IPS-18c (cell line): ENCODE measurements around the gene OAF.
A peak's percentile ranks its signal among the peaks of the same experiment; 100 is the strongest.

Experiments
- H3K4me3 ChIP-seq: 2 replicates; pipeline ENCODE4 v1.7.0; 2013; ENCODE audit warnings: low read depth, mild to moderate bottlenecking, low read length, moderate library complexity; ENCODE audit not compliant: insufficient read depth
- H3K9me3 ChIP-seq: one replicate; pipeline ENCODE4 v1.6.1; 2013; ENCODE audit warnings: mild to moderate bottlenecking, low read length, moderate library complexity; ENCODE audit not compliant: control insufficient read depth, insufficient read depth

Gene OAF

DNA sequence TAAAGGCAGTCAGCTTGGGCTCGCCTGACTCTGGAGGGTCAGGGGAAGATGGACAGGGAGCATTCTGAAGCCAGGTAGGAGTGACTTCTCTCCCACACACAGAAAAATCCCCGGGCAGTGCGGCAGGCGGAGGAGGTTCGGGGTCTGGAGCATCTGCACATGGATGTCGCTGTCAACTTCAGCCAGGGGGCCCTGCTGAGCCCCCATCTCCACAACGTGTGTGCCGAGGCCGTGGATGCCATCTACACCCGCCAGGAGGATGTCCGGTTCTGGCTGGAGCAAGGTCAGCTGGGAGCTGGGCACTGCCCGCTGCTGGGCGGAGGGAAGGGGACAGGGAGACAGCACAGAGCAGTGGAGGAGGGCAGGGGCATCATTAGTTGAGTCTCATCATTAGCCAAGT lies 15.9 kb downstream of the OAF start:
- Histone ChIP-seq H3K4me3 (no peak overlapping the region), H3K9me3 (peaks cover under 1% of the 10 kb centered on the region)

DNA sequence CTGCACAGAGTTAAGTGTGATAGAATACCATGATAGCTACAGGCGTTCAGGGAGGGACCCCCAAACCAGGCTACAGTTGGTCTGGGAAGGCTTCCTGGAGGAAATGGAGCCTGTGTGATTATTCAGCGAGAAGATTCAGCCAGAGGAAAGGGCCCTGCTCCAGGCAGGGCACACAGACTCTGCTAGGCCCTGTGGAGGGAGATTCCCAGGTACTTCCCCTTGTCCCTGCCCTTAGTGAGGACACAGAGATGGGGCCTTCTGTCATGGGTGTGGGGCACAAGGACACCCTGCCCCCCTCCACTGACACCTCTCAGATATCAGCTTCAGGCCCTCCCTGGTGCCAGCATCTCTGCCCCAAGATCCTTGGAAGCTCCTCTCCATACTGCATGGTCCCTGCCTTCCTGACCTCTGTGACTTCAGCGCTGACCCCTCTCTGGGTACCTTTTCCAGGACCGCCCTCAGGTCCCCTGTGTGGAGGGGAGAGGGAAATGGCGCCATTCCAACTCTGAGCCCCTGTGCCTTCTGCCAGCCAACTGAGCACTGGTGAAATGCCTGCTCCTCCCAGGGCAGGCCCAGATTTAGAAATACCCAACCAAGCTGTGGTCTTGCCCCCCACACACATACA lies 16.5 kb downstream of the OAF start:
- no peaks in the 10 kb centered on the region for H3K9me3 ChIP-seq
- no peak overlapping the region for H3K4me3 ChIP-seq

DNA sequence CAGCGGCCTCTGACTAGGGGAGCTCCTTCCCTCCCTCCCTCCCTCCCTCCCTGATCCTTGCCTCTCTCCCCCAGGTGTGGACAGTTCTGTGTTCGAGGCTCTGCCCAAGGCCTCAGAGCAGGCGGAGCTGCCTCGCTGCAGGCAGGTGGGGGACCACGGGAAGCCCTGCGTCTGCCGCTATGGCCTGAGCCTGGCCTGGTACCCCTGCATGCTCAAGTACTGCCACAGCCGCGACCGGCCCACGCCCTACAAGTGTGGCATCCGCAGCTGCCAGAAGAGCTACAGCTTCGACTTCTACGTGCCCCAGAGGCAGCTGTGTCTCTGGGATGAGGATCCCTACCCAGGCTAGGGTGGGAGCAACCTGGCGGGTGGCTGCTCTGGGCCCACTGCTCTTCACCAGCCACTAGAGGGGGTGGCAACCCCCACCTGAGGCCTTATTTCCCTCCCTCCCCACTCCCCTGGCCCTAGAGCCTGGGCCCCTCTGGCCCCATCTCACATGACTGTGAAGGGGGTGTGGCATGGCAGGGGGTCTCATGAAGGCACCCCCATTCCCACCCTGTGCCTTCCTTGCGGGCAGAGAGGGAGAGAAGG lies 18.1 kb downstream of the OAF start:
- no peaks in the 10 kb centered on the region for H3K9me3 ChIP-seq

DNA sequence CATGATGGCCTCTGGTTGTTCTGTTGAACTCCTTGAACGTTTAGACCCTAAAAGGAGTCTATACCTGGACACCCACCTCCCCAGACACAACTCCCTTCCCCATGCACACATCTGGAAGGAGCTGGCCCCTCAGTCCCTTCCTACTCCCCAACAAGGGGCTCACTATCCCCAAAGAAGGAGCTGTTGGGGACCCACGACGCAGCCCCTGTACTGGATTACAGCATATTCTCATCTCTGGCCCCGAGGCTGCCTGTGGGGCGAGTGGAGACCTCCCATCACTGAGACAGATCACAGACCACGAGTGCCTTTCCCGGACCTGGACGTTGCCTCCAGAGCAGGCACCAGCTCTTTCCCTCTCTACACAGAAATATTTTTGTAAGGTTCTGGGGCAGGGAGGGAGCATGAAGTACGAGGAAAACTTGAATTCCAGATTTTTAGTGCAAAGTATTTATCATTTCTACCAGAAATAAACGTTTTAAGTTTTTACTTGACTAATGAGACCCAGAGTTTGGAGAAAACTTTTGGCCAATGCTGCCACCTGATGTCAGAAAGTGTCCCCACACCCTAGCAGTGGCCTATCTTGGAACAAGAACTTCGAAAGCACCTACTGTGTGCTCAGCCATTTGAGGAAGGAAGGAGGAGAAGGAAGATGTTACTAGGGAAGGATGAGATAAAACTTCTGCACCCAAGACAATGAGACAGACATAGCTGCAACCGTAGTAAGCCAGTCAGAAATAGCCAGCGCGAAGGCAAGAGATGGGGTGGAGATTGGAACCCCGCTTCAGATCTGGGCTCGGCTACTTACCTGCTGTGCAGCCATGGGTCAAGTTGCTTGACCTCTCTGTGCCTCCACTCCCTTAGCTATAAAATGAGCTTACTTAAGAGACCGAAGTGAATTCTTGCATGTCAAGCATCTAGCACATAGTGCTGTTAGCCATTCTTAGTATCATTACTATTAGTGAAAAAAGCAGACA lies 18.9 kb downstream of the OAF start:
- Histone ChIP-seq H3K4me3 (no peak overlapping the region), H3K9me3 (no peaks in the 10 kb centered on the region)

More for the DNA sequence above, 18.1 kb downstream of the OAF start:
- no peak overlapping the region for H3K4me3 ChIP-seq

DNA sequence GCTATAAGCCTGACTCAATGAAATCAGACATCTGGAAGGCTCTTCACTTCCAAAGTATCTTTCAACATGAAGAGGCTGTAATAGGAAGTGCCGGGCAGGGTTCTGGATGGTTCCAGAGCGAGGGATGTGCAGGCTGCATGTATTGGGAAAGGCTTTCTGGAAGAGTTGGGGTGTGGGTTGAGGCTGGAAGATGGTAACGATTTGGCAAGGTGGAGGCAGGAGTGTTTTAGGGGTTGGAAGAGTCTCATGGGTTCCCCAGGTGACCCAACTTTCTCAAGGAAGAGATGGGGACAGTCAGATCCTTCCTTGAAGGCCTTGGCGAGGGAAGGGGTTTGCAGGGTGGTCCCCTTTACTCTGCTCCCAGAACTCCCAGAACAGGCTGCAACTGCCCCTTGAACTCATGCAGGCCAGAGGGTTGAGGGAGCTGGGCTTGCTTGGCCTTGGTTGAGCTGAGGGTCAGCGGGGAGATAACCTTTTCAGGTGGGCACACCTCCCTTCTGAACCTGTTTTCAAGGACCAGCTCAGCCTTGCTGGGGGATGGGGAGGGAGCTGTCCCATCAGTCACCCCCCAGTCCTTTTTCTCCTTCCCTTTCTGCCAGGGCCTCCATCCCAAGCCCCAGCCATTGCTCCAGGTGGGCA lies 19.7 kb downstream of the OAF start:
- Histone ChIP-seq H3K9me3 (no peaks in the 10 kb centered on the region), H3K4me3 (no peak overlapping the region)

DNA sequence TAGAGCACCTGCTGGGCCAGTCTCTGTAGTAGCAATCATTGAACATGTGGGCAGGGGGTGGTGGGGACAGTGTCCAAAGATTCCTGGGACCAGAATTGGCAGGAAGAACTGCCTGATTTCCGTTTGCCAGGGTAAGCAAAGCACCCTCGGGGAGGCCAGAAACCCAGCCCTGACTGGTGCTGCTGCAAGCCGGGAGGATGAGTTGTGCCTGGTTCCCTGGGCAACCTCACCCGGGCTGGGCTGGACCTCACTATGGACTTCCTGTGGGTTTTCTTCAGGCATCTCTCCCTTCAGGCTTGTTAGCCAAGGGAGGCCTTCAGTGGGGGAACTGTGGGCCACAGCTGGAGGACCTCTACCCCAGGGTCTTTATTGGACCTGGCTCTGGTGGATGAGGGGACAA lies 21.1 kb downstream of the OAF start:
- no peaks in the 10 kb centered on the region for H3K9me3 ChIP-seq
- H3K4me3 ChIP-seq, result no peak overlapping the region

DNA sequence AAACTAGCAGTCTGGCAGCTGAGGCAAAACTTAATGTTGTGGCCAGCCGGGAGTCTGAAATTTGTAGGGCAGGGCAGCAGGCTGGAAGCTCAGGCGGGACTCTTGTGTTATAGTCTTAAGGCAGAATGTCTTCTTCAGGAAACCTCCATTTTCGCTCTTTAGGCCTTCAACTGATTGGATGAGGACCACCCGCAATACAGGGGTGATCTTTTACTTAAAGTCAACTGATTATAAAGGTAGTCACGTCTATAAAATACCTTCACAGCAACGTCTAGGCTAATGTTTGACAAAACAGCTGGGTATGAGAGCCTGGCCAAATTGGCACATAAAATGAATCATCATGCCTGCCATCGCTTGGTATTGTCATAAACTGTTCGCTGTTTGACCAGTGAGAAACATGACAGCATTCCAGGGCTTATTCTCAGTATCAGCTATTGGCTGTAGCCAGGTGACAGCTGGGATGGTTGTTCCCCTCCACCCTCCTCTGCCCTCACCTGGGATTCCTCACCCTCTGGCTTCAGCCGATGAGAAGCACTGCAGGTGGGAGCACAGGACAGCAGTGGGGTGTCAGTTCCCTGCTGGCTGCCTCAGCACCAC lies 22.5 kb downstream of the OAF start:
- no peak overlapping the region for H3K4me3 ChIP-seq
- no peaks in the 10 kb centered on the region for H3K9me3 ChIP-seq

DNA sequence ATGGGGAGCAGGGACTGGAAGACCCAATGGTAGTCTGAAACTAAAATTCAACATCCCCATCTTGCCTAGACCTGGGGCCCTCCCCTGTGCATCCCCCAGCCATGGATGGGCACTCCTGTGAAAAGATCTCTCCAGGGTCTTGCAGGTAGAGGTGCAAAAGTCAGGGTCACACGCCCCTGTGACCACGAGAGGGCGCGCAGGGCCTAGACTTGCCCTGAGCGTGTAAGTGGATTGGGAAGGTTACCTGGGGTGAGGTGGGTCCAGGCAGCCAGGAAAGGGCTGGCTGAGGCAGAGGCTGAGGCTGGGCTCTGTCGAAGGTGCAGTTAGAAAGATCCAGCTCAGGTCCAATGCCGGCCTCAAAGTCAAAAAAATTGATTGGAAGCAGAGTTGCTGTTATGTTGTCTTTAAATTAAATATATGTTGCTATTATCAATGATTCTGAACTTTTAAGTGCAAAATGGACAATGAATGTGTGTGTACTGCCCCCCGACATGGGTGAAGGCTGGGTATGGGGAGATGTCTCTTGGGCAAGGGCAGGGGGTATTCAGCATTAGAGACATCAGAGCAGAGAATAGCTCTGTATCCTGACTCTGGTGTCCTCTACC lies 24.3 kb downstream of the OAF start:
- Histone ChIP-seq H3K9me3 (no peaks in the 10 kb centered on the region), H3K4me3 (no peak overlapping the region)

DNA sequence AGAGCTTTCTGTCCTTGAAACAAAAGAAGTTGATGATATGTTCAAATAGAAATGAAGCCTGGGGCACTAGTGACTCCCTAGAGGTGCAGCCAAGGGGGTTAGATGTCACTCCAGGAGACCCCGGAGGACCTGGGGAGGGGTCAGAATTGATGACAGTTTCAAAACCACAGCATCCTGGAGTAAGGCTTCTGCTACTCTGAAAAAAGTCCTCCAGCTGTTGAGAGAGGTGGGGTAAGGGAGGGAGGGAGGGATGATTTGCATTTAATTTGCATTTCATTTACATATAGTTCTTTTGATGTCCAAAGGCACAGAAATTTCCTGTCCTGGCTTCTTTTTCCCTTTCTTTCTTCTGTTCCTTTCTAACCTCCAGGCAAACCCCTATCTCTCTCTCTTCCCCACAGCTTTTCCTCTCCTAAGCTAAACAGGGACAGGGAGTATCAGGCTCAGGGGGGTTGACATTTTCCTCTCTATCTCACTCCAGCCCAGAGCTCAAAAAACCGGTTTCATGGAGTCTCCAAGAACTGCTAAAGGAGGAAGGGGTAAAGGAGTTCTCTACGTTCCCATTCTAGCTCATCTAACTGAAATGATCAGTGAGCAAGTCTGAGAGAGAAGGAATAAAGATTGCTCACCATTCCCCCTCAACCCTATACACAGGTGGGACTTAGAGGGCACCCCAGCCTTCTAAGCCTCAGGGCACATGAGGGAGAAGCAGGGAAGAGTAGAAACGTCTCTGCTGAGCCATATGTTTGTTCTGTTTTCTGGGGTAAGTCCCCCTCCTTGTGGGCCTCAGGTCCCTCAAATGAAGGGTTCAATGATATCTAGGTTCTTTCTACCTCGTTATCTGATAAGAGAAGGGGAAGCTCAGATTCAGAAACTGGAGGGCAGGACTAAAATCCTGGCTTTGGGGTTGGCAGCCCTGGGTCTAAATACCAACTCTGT lies 25.6 kb downstream of the OAF start:
- H3K4me3 ChIP-seq, result no peak overlapping the region
- H3K9me3 ChIP-seq, result no peaks in the 10 kb centered on the region

DNA sequence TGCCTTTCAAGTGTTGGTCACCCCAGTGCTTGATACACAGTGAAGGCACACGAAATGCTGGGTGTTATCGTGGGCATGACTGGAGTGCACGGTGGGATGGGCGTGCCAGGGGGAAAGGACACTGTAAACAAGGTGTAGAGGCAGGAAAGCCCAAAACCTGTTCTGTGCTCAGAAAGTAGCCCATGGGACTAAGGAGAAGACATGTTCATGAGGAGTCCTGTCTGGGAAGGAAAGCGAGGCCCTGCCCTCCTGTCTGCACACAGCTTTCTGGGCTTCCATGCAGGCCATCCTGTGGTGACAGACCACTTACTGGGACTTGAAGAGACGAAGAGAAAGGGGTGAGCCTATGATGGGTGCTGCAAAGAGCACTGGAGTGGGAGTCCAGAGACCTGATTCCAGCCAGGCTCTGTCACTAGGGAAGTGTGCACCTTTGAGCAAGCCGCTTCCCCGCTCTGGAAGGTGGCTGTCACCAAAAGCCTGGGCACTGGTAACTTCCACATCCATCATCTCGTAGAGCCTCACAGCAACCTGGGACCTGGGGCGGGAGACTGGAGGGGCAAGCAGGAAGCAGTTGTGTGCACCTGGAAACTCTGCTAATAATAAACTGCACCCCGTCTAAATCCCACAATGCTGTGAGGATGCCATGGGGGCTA lies 28.3 kb downstream of the OAF start:
- H3K4me3 ChIP-seq, result no peak overlapping the region
- no peaks in the 10 kb centered on the region for H3K9me3 ChIP-seq

DNA sequence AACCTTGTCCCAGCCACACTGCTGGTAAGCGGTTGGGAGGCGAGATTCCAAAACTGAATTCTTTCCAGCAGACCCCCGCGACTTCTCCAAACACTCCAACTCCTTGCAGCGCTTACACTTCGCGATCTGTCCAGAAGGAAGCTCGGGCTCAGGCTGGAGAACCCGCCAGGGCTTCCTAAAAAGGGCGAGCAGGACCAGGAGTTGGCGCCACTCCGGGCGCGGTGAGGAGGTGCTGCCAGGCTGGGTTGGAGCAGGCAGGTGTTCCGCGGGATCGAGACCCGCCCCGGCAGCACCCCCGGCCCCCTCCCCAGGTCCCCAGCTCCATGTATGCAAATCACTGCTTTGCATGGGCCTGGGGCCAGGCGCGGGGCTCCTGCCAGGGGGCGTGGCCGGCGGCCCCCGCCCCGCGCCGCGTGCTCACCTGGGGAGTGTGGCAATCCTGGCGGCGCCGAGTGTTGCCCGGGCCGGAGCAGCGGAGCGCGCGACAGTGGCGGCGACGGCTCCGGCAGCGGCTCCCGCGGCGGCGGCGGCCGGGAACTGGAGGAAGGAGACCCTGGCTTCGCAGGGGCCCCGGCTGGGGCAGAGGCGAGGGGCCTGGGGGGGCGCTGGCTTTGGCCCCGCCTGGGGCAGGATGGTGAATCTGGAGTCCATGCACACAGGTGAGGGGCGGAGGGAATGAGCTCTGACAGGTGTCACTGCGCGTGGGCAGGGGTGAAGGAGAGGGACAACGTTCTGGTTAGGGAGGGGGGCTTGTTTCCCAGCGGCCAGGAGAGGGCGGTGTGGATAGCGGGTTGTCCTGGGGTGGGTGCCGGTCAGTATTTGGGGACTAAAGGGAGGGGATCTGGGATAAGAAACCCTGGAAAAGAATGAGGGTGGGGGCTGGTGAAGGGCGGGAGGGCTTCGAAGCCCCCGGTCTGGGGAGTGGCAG lies 29.1 kb downstream of the OAF start, which contains the start of gene POU2F3:
POU2F3 (plus strand) TSS at position 428 of the 928 bp plus-strand sequence; CDS start at position 632, 204 bp downstream.
- Histone ChIP-seq H3K9me3 (no peaks in the 10 kb centered on the region), H3K4me3 (peak within 1 kb of the TSS; percentile 43)

DNA sequence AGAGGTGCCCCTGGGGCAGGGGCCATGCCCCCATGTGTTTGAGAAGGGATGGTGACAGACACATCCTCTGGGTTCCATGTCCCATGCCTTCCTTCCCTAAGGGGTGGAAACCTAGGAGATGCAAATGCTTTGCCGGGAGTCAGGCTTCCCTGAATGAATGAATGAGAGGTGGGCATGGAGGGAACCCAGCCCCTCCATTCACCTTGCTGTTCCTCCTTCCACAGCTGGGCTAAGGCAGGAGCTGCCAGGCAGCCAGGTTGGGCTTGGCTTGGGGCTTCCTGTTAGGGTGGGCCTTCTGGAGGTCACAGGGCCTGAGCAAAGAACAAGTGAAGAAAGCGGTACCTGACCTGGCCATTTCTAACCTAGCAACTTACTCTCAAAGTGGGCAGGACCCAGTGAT lies 30.0 kb downstream of the OAF start:
- Histone ChIP-seq H3K9me3 (no peaks in the 10 kb centered on the region), H3K4me3 (no peak overlapping the region)

DNA sequence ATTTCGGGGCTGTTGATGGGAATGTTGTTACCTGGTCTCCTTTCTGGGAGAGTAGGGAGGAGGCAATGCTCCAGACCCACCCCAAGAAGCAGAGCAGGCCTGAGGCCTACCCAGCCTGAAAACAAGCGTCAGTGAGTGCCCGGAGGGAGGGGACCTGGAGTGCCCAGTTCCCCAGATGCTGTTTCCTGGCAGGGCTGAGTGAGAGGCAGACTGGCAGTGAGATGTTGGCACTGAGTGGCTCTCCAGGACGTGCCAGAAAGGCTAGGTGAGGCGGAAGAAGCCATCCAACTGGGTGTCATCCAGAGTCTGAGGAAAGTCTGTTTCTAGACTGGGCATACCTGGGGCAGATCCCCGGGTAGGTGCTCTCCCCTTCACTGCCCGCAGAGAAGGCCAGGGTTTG lies 30.4 kb downstream of the OAF start:
- Histone ChIP-seq H3K4me3 (no peak overlapping the region), H3K9me3 (no peaks in the 10 kb centered on the region)

DNA sequence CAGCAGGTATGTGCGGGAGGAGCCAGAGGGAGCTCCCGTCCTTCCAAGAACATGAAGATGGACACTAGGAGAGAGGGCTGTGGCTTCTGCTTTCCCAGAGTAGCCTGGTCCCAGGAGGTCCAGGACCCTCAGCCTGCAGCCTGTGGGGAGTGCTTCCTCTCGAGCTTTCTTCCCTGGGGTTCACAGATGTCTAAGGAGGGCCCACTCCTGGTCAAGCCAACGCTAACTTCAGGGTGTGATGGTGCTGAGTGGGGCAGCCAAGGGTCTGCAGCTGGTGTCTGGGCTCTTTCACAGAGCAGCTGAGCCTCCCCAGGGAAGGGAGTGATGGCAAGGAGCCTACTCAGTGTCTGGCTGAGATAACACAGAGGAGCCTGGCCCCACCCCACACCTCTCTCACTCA lies 32.4 kb downstream of the OAF start:
- H3K4me3 ChIP-seq, result no peak overlapping the region
- no peaks in the 10 kb centered on the region for H3K9me3 ChIP-seq
